Measurements from ENCODE around the gene PPHLN1.
"Not testable (repeated sequence)": the region's sequence is repeated elsewhere in the genome, so short reads cannot be mapped to it uniquely, and the experiment has no call there.

Gene PPHLN1

GRCh38 chr12:42386308-42386707, 60.3 kb downstream of the PPHLN1 start:
- no peak for TF ChIP-seq CTCF (conservative IDR thresholded peaks at IDR 0.05; ENCODE audit: control insufficient read depth, insufficient read depth, low read depth, low read length)
- DNase-seq (ENCODE audit: low read depth) = no peak

GRCh38 chr12:42388086-42388485, 62.1 kb downstream of the PPHLN1 start:
- DNase-seq (ENCODE audit: low read depth); H3K4me3 ChIP-seq (ENCODE audit: control insufficient read depth, low read depth, low read length): not testable (repeated sequence)

More at GRCh38 chr12:42386308-42386707, 60.3 kb downstream of the PPHLN1 start:
- H3K4me3 ChIP-seq (ENCODE audit: control insufficient read depth, low read depth, low read length) = no peak overlapping the region

- TF ChIP-seq CTCF (conservative IDR thresholded peaks at IDR 0.05; ENCODE audit: control insufficient read depth, insufficient read depth, low read depth, low read length) = no peak
- H3K4me3 ChIP-seq (ENCODE audit: control insufficient read depth, low read depth, low read length) = no peak overlapping the region
- DNase-seq (ENCODE audit: low read depth) = no peak
These were observed 68.5 kb downstream of the PPHLN1 start for GRCh38 chr12:42394429-42394828.

- H3K4me3 ChIP-seq (ENCODE audit: control insufficient read depth, low read depth, low read length) = no peak overlapping the region
- TF ChIP-seq CTCF (conservative IDR thresholded peaks at IDR 0.05; ENCODE audit: control insufficient read depth, insufficient read depth, low read depth, low read length) = no peak
- peak; percentile 21 for DNase-seq (ENCODE audit: low read depth)
These were observed 70.7 kb downstream of the PPHLN1 start for GRCh38 chr12:42396473-42397259.

GRCh38 chr12:42402821-42403411, 76.9 kb downstream of the PPHLN1 start:
- no peak for DNase-seq (ENCODE audit: low read depth)
- H3K4me3 ChIP-seq (ENCODE audit: control insufficient read depth, low read depth, low read length) = no peak overlapping the region
- no peak for TF ChIP-seq CTCF (conservative IDR thresholded peaks at IDR 0.05; ENCODE audit: control insufficient read depth, insufficient read depth, low read depth, low read length)

GRCh38 chr12:42407306-42407705, 81.3 kb downstream of the PPHLN1 start:
- H3K4me3 ChIP-seq (ENCODE audit: control insufficient read depth, low read depth, low read length) = no peak overlapping the region
- no peak for TF ChIP-seq CTCF (conservative IDR thresholded peaks at IDR 0.05; ENCODE audit: control insufficient read depth, insufficient read depth, low read depth, low read length)
- peak; percentile 58 for DNase-seq (ENCODE audit: low read depth)

GRCh38 chr12:42409471-42409870, 83.5 kb downstream of the PPHLN1 start:
- DNase-seq (ENCODE audit: low read depth) = no peak
- H3K4me3 ChIP-seq (ENCODE audit: control insufficient read depth, low read depth, low read length) = no peak overlapping the region
- TF ChIP-seq CTCF (conservative IDR thresholded peaks at IDR 0.05; ENCODE audit: control insufficient read depth, insufficient read depth, low read depth, low read length) = no peak
